ENCODE data around the gene CD200R1L.

CD200R1L gene

GRCh38 chr3:112858410-112859069, 11.9 kb upstream of the CD200R1L start:
- no peak overlapping the region for H3K9ac ChIP-seq (ENCODE audit: low read depth, low read length, poor library complexity, severe bottlenecking)
- no peaks in the 10 kb centered on the region for H3K9me2 ChIP-seq (replicated peaks; ENCODE audit: low read depth, low read length)
- H2AFZ ChIP-seq (ENCODE audit: low read length) = no peak overlapping the region
- H3K4me1 ChIP-seq (ENCODE audit: insufficient read depth, low read length, poor library complexity, severe bottlenecking) = peaks cover 18% of the 10 kb centered on the region
- TF ChIP-seq EZH2phosphoT487 (IDR thresholded peaks at IDR 0.05; ENCODE audit: borderline replicate concordance) = no peak
- H3K36me3 ChIP-seq (ENCODE audit: insufficient read depth, low read length) = no peaks in the 10 kb centered on the region
- H4K20me1 ChIP-seq (ENCODE audit: insufficient read depth, low read length, poor library complexity, severe bottlenecking) = no peaks in the 10 kb centered on the region
- peaks cover 15% of the 10 kb centered on the region; the same call in 1 of the 2 replicates for H3K9me3 ChIP-seq (ENCODE audit: insufficient read depth, low read depth, low read length)
- H3K4me3 ChIP-seq (ENCODE audit: low read length, poor library complexity, severe bottlenecking) = no peak overlapping the region
- no peaks in the 10 kb centered on the region for H3K79me2 ChIP-seq (ENCODE audit: insufficient read depth, low read length)
- H3F3A ChIP-seq (ENCODE audit: low read depth) = 0 out of 2 replicates have a peak, but pooled peaks cover 5% of the 10 kb centered on the region
- no peak overlapping the region for H3K4me2 ChIP-seq (ENCODE audit: low read depth, low read length, poor library complexity, severe bottlenecking)
- H3K27me3 ChIP-seq (ENCODE audit: insufficient read depth, low read length, poor library complexity, severe bottlenecking) = peaks cover 5% of the 10 kb centered on the region

GRCh38 chr3:112857526-112857925, 10.9 kb upstream of the CD200R1L start:
- H3K4me3 ChIP-seq (ENCODE audit: low read length, poor library complexity, severe bottlenecking) = no peak overlapping the region
- H3K79me2 ChIP-seq (ENCODE audit: insufficient read depth, low read length) = no peaks in the 10 kb centered on the region
- H3K36me3 ChIP-seq (ENCODE audit: insufficient read depth, low read length) = no peaks in the 10 kb centered on the region
- H3K4me2 ChIP-seq (ENCODE audit: low read depth, low read length, poor library complexity, severe bottlenecking) = no peak overlapping the region
- H2AFZ ChIP-seq (ENCODE audit: low read length) = no peak overlapping the region
- H3K4me1 ChIP-seq (ENCODE audit: insufficient read depth, low read length, poor library complexity, severe bottlenecking) = peaks cover 18% of the 10 kb centered on the region
- peaks cover 5% of the 10 kb centered on the region for H3K27me3 ChIP-seq (ENCODE audit: insufficient read depth, low read length, poor library complexity, severe bottlenecking)
- H4K20me1 ChIP-seq (ENCODE audit: insufficient read depth, low read length, poor library complexity, severe bottlenecking) = no peaks in the 10 kb centered on the region
- H3K9ac ChIP-seq (ENCODE audit: low read depth, low read length, poor library complexity, severe bottlenecking) = no peak overlapping the region
- TF ChIP-seq CTCF (conservative IDR thresholded peaks at IDR 0.05; ENCODE audit: low read length) (no peak), EZH2phosphoT487 (IDR thresholded peaks at IDR 0.05; ENCODE audit: borderline replicate concordance) (no peak)
- H3K9me3 ChIP-seq (ENCODE audit: insufficient read depth, low read depth, low read length) = peaks cover 19% of the 10 kb centered on the region; the same call in 1 of the 2 replicates
- H3F3A ChIP-seq (ENCODE audit: low read depth) = 0 out of 2 replicates have a peak, but pooled peaks cover 5% of the 10 kb centered on the region
- H3K9me2 ChIP-seq (replicated peaks; ENCODE audit: low read depth, low read length) = no peaks in the 10 kb centered on the region

GRCh38 chr3:112856537-112856936, 9.9 kb upstream of the CD200R1L start:
- Histone ChIP-seq H3K4me1 (ENCODE audit: insufficient read depth, low read length, poor library complexity, severe bottlenecking) (peaks cover 18% of the 10 kb centered on the region), H3K27me3 (ENCODE audit: insufficient read depth, low read length, poor library complexity, severe bottlenecking) (peaks cover 5% of the 10 kb centered on the region), H3K9me3 (ENCODE audit: insufficient read depth, low read depth, low read length) (peaks cover 25% of the 10 kb centered on the region; the same call in 1 of the 2 replicates), H3K9me2 (replicated peaks; ENCODE audit: low read depth, low read length) (no peaks in the 10 kb centered on the region), H3F3A (ENCODE audit: low read depth) (0 out of 2 replicates have a peak, but pooled peaks cover 5% of the 10 kb centered on the region), H2AFZ (ENCODE audit: low read length) (no peak overlapping the region), H3K9ac (ENCODE audit: low read depth, low read length, poor library complexity, severe bottlenecking) (no peak overlapping the region), H3K4me3 (ENCODE audit: low read length, poor library complexity, severe bottlenecking) (no peak overlapping the region), H4K20me1 (ENCODE audit: insufficient read depth, low read length, poor library complexity, severe bottlenecking) (no peaks in the 10 kb centered on the region), H3K36me3 (ENCODE audit: insufficient read depth, low read length) (no peaks in the 10 kb centered on the region), H3K4me2 (ENCODE audit: low read depth, low read length, poor library complexity, severe bottlenecking) (peak overlapping the region; percentile 21), H3K79me2 (ENCODE audit: insufficient read depth, low read length) (no peaks in the 10 kb centered on the region)
- TF ChIP-seq EZH2phosphoT487 (IDR thresholded peaks at IDR 0.05; ENCODE audit: borderline replicate concordance) (peak; percentile 85), CTCF (conservative IDR thresholded peaks at IDR 0.05; ENCODE audit: low read length) (no peak)

All from Loucy (cell line).